Stimulated activated naive CD4-positive, alpha-beta T cell treated with Interleukin-2 at 50 U/mL for 16 hours (primary cell): ENCODE results near the gene ITFG1.
"Not testable (repeated sequence)": the region's sequence is repeated elsewhere in the genome, so short reads cannot be mapped to it uniquely, and the experiment has no call there.

Experiments
- DNase-seq: peaks from one replicate; lab custom pipeline; 2025; lab: John Stamatoyannopoulos, UW

ITFG1 gene

GRCh38 chr16:47150067-47150466 is 310.8 kb downstream of the ITFG1 start:
- DNase-seq: no peak

GRCh38 chr16:47144559-47144877 is 316.3 kb downstream of the ITFG1 start:
- no peak for DNase-seq

GRCh38 chr16:47143677-47144558 is 316.9 kb downstream of the ITFG1 start, which contains the start of gene NETO2:
Gene NETO2 (minus strand): TSS chr16:47143945. CDS start chr16:47143612, 333 bp downstream.
- DNase-seq: peak; percentile 62

GRCh38 chr16:47142821-47143676 is 317.8 kb downstream of the ITFG1 start:
- DNase-seq: peak; percentile 59

GRCh38 chr16:47142486-47142820 is 318.4 kb downstream of the ITFG1 start:
- DNase-seq: no peak

- DNase-seq: peak; percentile 77
Observed at GRCh38 chr16:47141773-47142485, 318.9 kb downstream of the ITFG1 start.

GRCh38 chr16:47140686-47141085 is 320.2 kb downstream of the ITFG1 start:
- DNase-seq: no peak

GRCh38 chr16:47139561-47140185 is 321.2 kb downstream of the ITFG1 start:
- no peak for DNase-seq

- not testable (repeated sequence) for DNase-seq
Observed at GRCh38 chr16:47137925-47138324, 322.9 kb downstream of the ITFG1 start.

GRCh38 chr16:47136099-47136842 is 324.6 kb downstream of the ITFG1 start:
- DNase-seq: no peak

GRCh38 chr16:47134550-47134949 is 326.3 kb downstream of the ITFG1 start:
- no peak for DNase-seq

GRCh38 chr16:47132308-47132707 is 328.6 kb downstream of the ITFG1 start:
- DNase-seq: no peak

- no peak for DNase-seq
Observed at GRCh38 chr16:47129755-47130435, 331.0 kb downstream of the ITFG1 start.

- no peak for DNase-seq
Observed at GRCh38 chr16:47127541-47127940, 333.3 kb downstream of the ITFG1 start.

GRCh38 chr16:47125757-47126156 is 335.1 kb downstream of the ITFG1 start:
- no peak for DNase-seq

- no peak for DNase-seq
Observed at GRCh38 chr16:47113130-47113529, 347.7 kb downstream of the ITFG1 start.

- DNase-seq: no peak
Observed at GRCh38 chr16:47110939-47111338, 349.9 kb downstream of the ITFG1 start.

GRCh38 chr16:47109361-47109760 is 351.5 kb downstream of the ITFG1 start:
- no peak for DNase-seq
